ENCODE results near the gene HSBP1L1. TPM values are rescaled to one million over a fixed set of nuclear protein-coding genes. Genes with fewer than 3 reads are reported as not detected.

The HSBP1L1 gene
- total and polyA plus RNA-seq, 2 experiments from 2014 or later = 1.8 to 3.7 TPM

DNA sequence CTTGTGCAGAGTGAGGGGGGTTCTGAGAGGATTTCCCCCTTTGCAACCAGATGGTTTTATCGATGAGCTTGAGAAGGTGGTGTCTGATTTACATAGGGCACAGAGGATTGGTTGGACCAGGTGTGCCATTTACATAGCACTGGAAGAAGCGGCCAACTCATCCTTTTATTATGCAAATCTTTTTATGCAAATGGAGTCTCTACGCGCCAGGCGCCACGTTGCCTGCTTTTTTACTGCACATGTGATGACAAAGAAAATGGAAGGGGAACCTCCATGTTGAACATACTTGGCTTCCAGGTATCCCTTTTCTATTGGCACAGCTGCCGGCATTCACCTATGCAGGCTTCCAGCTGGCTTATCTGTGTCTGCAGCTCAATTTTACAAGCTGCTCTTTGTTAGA is 42.3 kb downstream of the HSBP1L1 start (continued):
- TF ChIP-seq CTCF (conservative IDR thresholded peaks at IDR 0.05; ENCODE audit: low read depth in 2 of 2) (no peak), EZH2phosphoT487 (IDR thresholded peaks at IDR 0.05; ENCODE audit: unreplicated experiment) (no peak)

DNA sequence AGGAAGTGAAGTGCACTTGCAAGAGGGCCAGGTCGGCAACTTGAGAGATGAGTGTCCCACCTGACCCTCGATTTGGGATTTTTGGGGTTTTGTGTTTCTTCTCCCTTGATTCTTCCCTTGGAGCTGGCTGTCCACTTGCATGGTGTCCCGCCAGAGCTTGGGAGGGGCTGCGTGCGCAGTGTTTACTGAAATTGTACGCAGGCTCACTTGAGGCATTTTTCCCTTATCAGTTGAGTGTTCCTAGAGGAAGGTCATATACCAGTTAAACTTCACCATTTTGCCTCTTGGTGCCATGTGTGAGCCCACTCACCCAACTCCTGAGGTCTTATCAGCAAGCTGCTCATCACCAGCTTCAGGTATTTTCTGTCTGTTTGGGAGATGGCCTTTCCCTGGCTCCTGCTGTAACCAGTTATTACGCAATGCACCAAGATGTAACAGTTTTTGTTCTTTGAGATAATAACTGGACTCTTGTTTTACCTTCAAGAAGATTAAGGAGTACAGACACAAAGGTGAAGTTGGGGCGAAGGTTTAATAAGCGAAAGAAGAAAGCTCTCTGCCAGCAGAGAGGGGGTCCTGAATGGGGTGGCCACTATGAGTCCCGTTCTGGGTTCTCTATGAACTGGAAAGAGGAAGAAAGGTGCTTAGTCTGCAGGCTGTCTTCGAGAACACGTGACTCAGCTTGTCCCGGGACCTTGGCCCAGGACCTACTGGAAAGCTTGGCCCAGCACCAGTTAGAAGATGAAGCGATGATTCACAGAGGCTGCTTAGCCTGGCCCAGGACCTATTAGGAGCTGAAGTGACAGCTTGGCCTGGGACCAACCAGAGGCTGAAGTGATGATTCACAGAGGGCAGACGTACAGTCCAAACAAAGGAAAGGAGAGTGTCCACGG is 45.5 kb downstream of the HSBP1L1 start:
- Mint-ChIP-seq H3K27ac (no peak overlapping the region), H3K27me3 (ENCODE audit: insufficient read depth, low read depth, poor library complexity) (peaks cover 1% of the 10 kb centered on the region), H3K4me1 (peaks cover 8% of the 10 kb centered on the region; the same call in 2 of the 3 replicates), H3K4me3 (no peak overlapping the region), H3K9me3 (peaks cover 75% of the 10 kb centered on the region), H3K36me3 (ENCODE audit: low read depth) (peaks cover 42% of the 10 kb centered on the region)
- no peaks in the 10 kb centered on the region for H3F3A ChIP-seq (replicated peaks; ENCODE audit: low read depth)
- H3K9me2 ChIP-seq (ENCODE audit: insufficient read depth) = 0 out of 2 replicates have a peak, but pooled peaks cover 4% of the 10 kb centered on the region
- no peak overlapping the region for H3K4me3 ChIP-seq
- H3K79me2 ChIP-seq (replicated peaks; ENCODE audit: insufficient read depth) = no peaks in the 10 kb centered on the region
- no peaks in the 10 kb centered on the region for H4K20me1 ChIP-seq (replicated peaks; ENCODE audit: insufficient read depth)
- no peak for ATAC-seq
- H3K36me3 ChIP-seq (ENCODE audit: insufficient read depth) = no peaks in the 10 kb centered on the region
- H2AFZ ChIP-seq = no peak overlapping the region
- DNase-seq (ENCODE audit: low spot score) = no peak
- no peak overlapping the region for H3K4me2 ChIP-seq
- peaks cover 5% of the 10 kb centered on the region for H3K4me1 ChIP-seq (ENCODE audit: insufficient read depth)
- H3K27me3 ChIP-seq (ENCODE audit: insufficient read depth) = no peaks in the 10 kb centered on the region
- no peak overlapping the region for H3K27ac ChIP-seq (ENCODE audit: low read depth)
- TF ChIP-seq ZNF114 (CRISPR knock-in tag; IDR thresholded peaks at IDR 0.05) (no peak), POLR2AphosphoS5 (IDR thresholded peaks at IDR 0.05; ENCODE audit: low read depth) (no peak), ETS1 (IDR thresholded peaks at IDR 0.05) (no peak), ZNF462 (CRISPR knock-in tag; IDR thresholded peaks at IDR 0.05) (no peak), JUNB (IDR thresholded peaks at IDR 0.05; ENCODE audit: unreplicated experiment) (no peak), CREB1 (CRISPR knock-in tag; IDR thresholded peaks at IDR 0.05; ENCODE audit: low read depth) (no peak), EZH2 (IDR thresholded peaks at IDR 0.05; ENCODE audit: low read depth, unreplicated experiment) (no peak)
- TF ChIP-seq, protein P1, sequence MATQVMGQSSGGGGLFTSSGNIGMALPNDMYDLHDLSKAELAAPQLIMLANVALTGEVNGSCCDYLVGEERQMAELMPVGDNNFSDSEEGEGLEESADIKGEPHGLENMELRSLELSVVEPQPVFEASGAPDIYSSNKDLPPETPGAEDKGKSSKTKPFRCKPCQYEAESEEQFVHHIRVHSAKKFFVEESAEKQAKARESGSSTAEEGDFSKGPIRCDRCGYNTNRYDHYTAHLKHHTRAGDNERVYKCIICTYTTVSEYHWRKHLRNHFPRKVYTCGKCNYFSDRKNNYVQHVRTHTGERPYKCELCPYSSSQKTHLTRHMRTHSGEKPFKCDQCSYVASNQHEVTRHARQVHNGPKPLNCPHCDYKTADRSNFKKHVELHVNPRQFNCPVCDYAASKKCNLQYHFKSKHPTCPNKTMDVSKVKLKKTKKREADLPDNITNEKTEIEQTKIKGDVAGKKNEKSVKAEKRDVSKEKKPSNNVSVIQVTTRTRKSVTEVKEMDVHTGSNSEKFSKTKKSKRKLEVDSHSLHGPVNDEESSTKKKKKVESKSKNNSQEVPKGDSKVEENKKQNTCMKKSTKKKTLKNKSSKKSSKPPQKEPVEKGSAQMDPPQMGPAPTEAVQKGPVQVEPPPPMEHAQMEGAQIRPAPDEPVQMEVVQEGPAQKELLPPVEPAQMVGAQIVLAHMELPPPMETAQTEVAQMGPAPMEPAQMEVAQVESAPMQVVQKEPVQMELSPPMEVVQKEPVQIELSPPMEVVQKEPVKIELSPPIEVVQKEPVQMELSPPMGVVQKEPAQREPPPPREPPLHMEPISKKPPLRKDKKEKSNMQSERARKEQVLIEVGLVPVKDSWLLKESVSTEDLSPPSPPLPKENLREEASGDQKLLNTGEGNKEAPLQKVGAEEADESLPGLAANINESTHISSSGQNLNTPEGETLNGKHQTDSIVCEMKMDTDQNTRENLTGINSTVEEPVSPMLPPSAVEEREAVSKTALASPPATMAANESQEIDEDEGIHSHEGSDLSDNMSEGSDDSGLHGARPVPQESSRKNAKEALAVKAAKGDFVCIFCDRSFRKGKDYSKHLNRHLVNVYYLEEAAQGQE (IDR thresholded peaks at IDR 0.05; ENCODE audit: unreplicated experiment) = no peak

Data from GM23338 (cell line).